Smooth muscle cell (in vitro differentiated cells): ENCODE measurements around the gene AEBP2. TPM values are rescaled to one million over a fixed set of nuclear protein-coding genes. Genes with fewer than 3 reads are reported as not detected.

Experiments used
- DNase-seq: peaks from one replicate; lab custom pipeline; 2025; ENCODE audit not compliant: unreplicated experiment; lab: John Stamatoyannopoulos, UW
- H2AFZ ChIP-seq: fragments of 200-600 bp; sonication (generic); 2 replicates; pipeline ENCODE4 v1.6.0; 2016; ENCODE audit warnings: antibody characterized with exemption, low read depth, mild to moderate bottlenecking
- H3F3A ChIP-seq: fragments of 200-600 bp; sonication (generic); 2 replicates; pipeline ENCODE4 v1.6.0; 2017; ENCODE audit warnings: antibody characterized with exemption, low read depth
- H3K27ac ChIP-seq: fragments of 200-600 bp; sonication (generic); 2 replicates; pipeline ENCODE4 v1.5.1; 2016; ENCODE audit warnings: low read depth, mild to moderate bottlenecking
- H3K27me3 ChIP-seq: fragments of 200-600 bp; sonication (generic); 2 replicates; pipeline ENCODE4 v1.6.1; 2016; ENCODE audit warnings: low read depth, mild to moderate bottlenecking
- H3K36me3 ChIP-seq: fragments of 200-600 bp; sonication (generic); 2 replicates; pipeline ENCODE4 v1.5.1; 2016; ENCODE audit warnings: low read depth
- H3K4me1 ChIP-seq: fragments of 200-600 bp; sonication (generic); 2 replicates; pipeline ENCODE4 v1.5.1; 2016; ENCODE audit warnings: low read depth
- H3K4me2 ChIP-seq: fragments of 200-600 bp; sonication (generic); 2 replicates; pipeline ENCODE4 v1.6.0; 2016; ENCODE audit warnings: mild to moderate bottlenecking
- H3K4me3 ChIP-seq: fragments of 200-600 bp; sonication (generic); 2 replicates; pipeline ENCODE4 v1.5.1; 2016; ENCODE audit warnings: mild to moderate bottlenecking
- H3K79me2 ChIP-seq: fragments of 200-600 bp; sonication (generic); 2 replicates; pipeline ENCODE4 v1.6.0; 2016; ENCODE audit warnings: low read depth, mild to moderate bottlenecking
- H3K9ac ChIP-seq: fragments of 200-600 bp; sonication (generic); 2 replicates; pipeline ENCODE4 v1.6.0; 2016; ENCODE audit warnings: low read depth
- H3K9me3 ChIP-seq: fragments of 200-600 bp; sonication (generic); replicated peaks from 2 replicates; pipeline ENCODE4 v1.5.1; 2016; ENCODE audit warnings: low read depth
- H4K20me1 ChIP-seq: fragments of 200-600 bp; sonication (generic); 2 replicates; pipeline ENCODE4 v1.6.0; 2016; ENCODE audit warnings: low read depth
- WGBS: methylation state at CpG from one replicate; pipeline ENCODE4 v1.1.7; 2016; ENCODE audit warnings: low lambda C conversion rate; 5-methylcytosine and 5-hydroxymethylcytosine counted together
- polyA plus RNA-seq: library from polyadenylated mRNA; unstranded; fragments of >200 nt; fragmentation: Nextera tagmentation; extraction: Ambion mirVana; gene quantifications from 2 replicates; pipeline ENCODE4 v1.2.1, GENCODE V29; 2016
- total RNA-seq: library from RNA; depleted of rRNA; stranded (reverse); fragments of >200 nt; gene quantifications from 2 replicates; pipeline ENCODE4 v1.2.3, GENCODE V29; 2014
- TF ChIP-seq, protein P1 (sequence below): fragments of 200-600 bp; sonication (generic); IDR thresholded peaks from 2 replicates; pipeline ENCODE4 v1.5.1; 2017; ENCODE audit warnings: borderline replicate concordance, mild to moderate bottlenecking, antibody characterized with exemption; ENCODE audit not compliant: insufficient read depth, poor library complexity, severe bottlenecking

The AEBP2 gene
- total and polyA plus RNA-seq, 2 experiments from 2014 or later: 7.6 to 24.5 TPM

- DNase-seq: no peak
- H3K79me2 ChIP-seq: peaks cover 83% of the 10 kb centered on the region
- TF ChIP-seq, protein P1, sequence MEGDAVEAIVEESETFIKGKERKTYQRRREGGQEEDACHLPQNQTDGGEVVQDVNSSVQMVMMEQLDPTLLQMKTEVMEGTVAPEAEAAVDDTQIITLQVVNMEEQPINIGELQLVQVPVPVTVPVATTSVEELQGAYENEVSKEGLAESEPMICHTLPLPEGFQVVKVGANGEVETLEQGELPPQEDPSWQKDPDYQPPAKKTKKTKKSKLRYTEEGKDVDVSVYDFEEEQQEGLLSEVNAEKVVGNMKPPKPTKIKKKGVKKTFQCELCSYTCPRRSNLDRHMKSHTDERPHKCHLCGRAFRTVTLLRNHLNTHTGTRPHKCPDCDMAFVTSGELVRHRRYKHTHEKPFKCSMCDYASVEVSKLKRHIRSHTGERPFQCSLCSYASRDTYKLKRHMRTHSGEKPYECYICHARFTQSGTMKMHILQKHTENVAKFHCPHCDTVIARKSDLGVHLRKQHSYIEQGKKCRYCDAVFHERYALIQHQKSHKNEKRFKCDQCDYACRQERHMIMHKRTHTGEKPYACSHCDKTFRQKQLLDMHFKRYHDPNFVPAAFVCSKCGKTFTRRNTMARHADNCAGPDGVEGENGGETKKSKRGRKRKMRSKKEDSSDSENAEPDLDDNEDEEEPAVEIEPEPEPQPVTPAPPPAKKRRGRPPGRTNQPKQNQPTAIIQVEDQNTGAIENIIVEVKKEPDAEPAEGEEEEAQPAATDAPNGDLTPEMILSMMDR: no peak
Observed at GRCh38 chr12:19498099-19498498, 58.8 kb downstream of the AEBP2 start.

DNA sequence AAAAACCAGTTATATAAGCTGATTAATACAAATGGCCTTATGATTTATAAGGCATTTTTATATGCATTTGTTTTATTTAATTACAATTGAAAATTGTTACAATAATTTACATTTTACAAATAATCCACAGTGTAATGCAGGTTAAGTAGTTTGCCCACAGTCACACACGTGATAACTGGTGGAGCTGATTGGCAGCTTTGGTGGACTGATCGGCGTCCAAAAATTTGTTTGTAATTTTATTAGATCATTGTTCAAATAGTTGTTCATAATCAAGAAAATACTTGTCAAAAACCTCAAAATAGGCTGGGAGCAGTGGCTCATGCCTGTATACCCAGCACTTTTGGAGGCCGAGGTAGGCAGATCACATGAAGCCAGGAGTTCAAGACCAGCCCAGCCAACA is 59.7 kb downstream of the AEBP2 start:
- peaks cover 49% of the 10 kb centered on the region for H4K20me1 ChIP-seq
- peaks cover 85% of the 10 kb centered on the region for H3K79me2 ChIP-seq
- TF ChIP-seq, protein P1: no peak

More at GRCh38 chr12:19498099-19498498, 58.8 kb downstream of the AEBP2 start:
- Histone ChIP-seq H4K20me1 (peaks cover 48% of the 10 kb centered on the region), H3K4me2 (no peak overlapping the region), H3K4me3 (no peak overlapping the region), H3K9ac (no peak overlapping the region), H3K27ac (no peak overlapping the region), H3F3A (no peaks in the 10 kb centered on the region), H3K9me3 (no peaks in the 10 kb centered on the region), H3K4me1 (no peaks in the 10 kb centered on the region), H3K27me3 (no peaks in the 10 kb centered on the region), H3K36me3 (peaks cover 8% of the 10 kb centered on the region), H2AFZ (no peak overlapping the region)
- WGBS: 86% methylated on average over 2 of the region's 2 CpGs

GRCh38 chr12:19506497-19506896 is 67.2 kb downstream of the AEBP2 start:
- no peak for DNase-seq
- H3K36me3 ChIP-seq: no peaks in the 10 kb centered on the region
- H3K27ac ChIP-seq: no peak overlapping the region
- TF ChIP-seq, protein P1: no peak
- H2AFZ ChIP-seq: no peak overlapping the region
- H3K4me1 ChIP-seq: no peaks in the 10 kb centered on the region
- H3K9ac ChIP-seq: no peak overlapping the region
- H3K79me2 ChIP-seq: peaks cover 82% of the 10 kb centered on the region
- no peaks in the 10 kb centered on the region for H3F3A ChIP-seq
- H3K9me3 ChIP-seq: no peaks in the 10 kb centered on the region
- no peaks in the 10 kb centered on the region for H3K27me3 ChIP-seq
- H3K4me3 ChIP-seq: no peak overlapping the region
- H4K20me1 ChIP-seq: peaks cover 71% of the 10 kb centered on the region
- peak overlapping the region; percentile 1 for H3K4me2 ChIP-seq

More for the DNA sequence above, 59.7 kb downstream of the AEBP2 start:
- H3K4me1 ChIP-seq: no peaks in the 10 kb centered on the region
- no peak overlapping the region for H3K27ac ChIP-seq
- no peak overlapping the region for H3K4me3 ChIP-seq
- WGBS: 95% methylated on average over 4 of the region's 4 CpGs
- H2AFZ ChIP-seq: no peak overlapping the region
- H3K27me3 ChIP-seq: no peaks in the 10 kb centered on the region
- no peaks in the 10 kb centered on the region for H3F3A ChIP-seq
- peaks cover 8% of the 10 kb centered on the region for H3K36me3 ChIP-seq
- H3K4me2 ChIP-seq: no peak overlapping the region
- no peaks in the 10 kb centered on the region for H3K9me3 ChIP-seq
- no peak overlapping the region for H3K9ac ChIP-seq
- DNase-seq: no peak

GRCh38 chr12:19507823-19508222 is 68.5 kb downstream of the AEBP2 start:
- H3K4me1 ChIP-seq: no peaks in the 10 kb centered on the region
- H3K79me2 ChIP-seq: peaks cover 73% of the 10 kb centered on the region
- TF ChIP-seq, protein P1: no peak
- H3K9ac ChIP-seq: no peak overlapping the region
- H3K4me3 ChIP-seq: no peak overlapping the region
- 96% methylated on average over 1 of the region's 1 CpG for WGBS
- no peak overlapping the region for H3K27ac ChIP-seq
- peaks cover 67% of the 10 kb centered on the region for H4K20me1 ChIP-seq
- no peak overlapping the region for H3K4me2 ChIP-seq
- no peaks in the 10 kb centered on the region for H3K27me3 ChIP-seq
- H2AFZ ChIP-seq: no peak overlapping the region
- no peaks in the 10 kb centered on the region for H3K9me3 ChIP-seq
- H3F3A ChIP-seq: no peaks in the 10 kb centered on the region
- no peaks in the 10 kb centered on the region for H3K36me3 ChIP-seq
- no peak for DNase-seq
